GM21367 (cell line): Measurements from ENCODE around the gene DYRK1A.
"Not testable (repeated sequence)": the region's sequence is repeated elsewhere in the genome, so short reads cannot be mapped to it uniquely, and the experiment has no call there.

Experiments used
- ATAC-seq: cut with Tn5 transposase; IDR thresholded peaks from one replicate; pipeline ENCODE4 v1.9.1; 2021; ENCODE audit not compliant: unreplicated experiment

DYRK1A gene

DNA sequence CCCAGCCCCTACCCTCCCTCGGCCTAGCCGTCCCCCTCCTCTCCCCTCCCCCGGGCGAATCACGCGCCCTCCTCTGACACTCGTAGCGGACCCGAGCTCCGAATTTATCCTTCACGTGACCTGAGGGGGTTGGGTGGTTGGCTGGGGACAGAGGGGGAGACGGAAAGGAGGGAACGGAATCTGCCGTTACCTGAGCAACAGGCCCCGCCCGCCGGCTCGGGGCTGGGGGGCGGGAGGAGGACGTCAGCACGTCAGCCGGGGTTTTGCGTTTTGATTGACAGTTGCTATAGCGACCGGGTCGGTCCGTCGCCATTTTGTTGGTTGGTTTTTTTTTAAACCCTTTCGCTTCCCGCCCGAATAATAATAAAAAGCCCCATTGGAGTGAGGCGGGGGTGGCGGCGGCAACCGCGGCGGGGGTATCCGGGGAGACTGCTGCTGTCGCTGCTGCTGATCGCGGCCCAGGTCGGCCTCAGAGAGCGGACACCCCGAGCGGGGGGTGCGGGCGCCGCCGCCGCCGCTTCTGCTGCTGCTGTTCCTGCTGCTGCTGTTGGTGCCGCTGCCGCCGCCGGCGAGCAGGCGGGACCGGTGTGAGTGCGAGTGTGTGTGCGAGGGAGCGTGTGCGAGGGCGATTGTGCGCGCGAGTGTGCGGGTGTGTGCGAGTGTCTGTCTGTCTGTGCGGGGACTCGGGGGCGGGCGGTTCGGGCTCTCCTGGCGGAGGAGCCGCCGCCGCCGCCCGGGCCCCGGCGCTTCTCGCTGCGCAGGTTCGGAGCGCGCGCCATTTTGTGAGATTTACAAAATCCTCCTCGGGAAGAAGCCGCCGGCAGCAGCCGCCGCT lies at the start of gene DYRK1A:
Gene DYRK1A (plus strand): TSS at position 292 of the 835 bp plus-strand sequence. CDS start 53,602 bp downstream, outside the sequence.
- ATAC-seq, result peak; percentile 57

- no peak for ATAC-seq
Measured at GRCh38 chr21:37319551-37319950, 47.0 kb upstream of the DYRK1A start.

GRCh38 chr21:37322084-37322483 lies 44.5 kb upstream of the DYRK1A start:
- no peak for ATAC-seq

- no peak for ATAC-seq
Measured at GRCh38 chr21:37324558-37324957, 42.0 kb upstream of the DYRK1A start.

- ATAC-seq, result not testable (repeated sequence)
Measured at GRCh38 chr21:37328147-37328546, 38.4 kb upstream of the DYRK1A start.

- no peak for ATAC-seq
Measured at GRCh38 chr21:37331411-37331810, 35.2 kb upstream of the DYRK1A start.

- ATAC-seq, result no peak
Measured at GRCh38 chr21:37335053-37335452, 31.5 kb upstream of the DYRK1A start.

- no peak for ATAC-seq
Measured at GRCh38 chr21:37337179-37337578, 29.4 kb upstream of the DYRK1A start.

DNA sequence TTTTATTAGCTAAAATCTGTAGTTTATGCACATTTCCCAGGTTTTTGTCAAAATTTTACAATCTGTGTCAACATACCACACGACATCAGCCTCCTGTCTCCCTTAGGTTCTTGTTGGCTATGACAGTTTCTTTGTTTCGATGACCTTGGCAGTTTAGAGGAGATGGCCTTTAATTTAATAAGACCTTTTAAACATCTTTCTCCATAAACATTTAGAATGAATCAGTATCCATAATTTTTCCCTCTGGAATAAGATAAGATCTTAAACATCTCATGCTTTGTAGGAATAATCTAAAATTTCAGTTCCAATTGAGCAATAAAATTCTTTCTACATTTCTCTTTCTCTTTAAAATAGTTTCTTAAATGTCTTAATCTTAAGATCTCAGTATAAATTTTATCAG lies 28.7 kb upstream of the DYRK1A start:
- no peak for ATAC-seq

- no peak for ATAC-seq
Measured at GRCh38 chr21:37338671-37339551, 27.7 kb upstream of the DYRK1A start.

DNA sequence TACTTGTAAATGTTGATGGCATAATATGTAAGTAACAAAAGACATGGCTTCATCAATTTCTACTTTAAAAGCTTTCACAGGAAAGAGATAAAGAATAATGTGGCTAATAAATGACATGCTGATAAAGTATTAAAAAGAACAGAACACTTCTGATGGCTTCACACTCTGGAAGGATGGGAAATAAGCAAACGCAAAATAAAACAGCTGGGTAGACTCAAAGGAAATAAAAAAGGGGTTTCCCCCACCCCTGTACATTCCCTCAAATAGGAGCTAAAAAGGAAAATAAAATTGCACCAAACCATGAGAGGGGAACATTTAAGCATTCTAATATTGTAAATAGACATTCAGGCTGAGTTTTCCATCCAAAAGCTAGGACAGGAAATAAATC lies 27.0 kb upstream of the DYRK1A start:
- no peak for ATAC-seq

GRCh38 chr21:37341254-37341960 lies 25.2 kb upstream of the DYRK1A start:
- no peak for ATAC-seq

DNA sequence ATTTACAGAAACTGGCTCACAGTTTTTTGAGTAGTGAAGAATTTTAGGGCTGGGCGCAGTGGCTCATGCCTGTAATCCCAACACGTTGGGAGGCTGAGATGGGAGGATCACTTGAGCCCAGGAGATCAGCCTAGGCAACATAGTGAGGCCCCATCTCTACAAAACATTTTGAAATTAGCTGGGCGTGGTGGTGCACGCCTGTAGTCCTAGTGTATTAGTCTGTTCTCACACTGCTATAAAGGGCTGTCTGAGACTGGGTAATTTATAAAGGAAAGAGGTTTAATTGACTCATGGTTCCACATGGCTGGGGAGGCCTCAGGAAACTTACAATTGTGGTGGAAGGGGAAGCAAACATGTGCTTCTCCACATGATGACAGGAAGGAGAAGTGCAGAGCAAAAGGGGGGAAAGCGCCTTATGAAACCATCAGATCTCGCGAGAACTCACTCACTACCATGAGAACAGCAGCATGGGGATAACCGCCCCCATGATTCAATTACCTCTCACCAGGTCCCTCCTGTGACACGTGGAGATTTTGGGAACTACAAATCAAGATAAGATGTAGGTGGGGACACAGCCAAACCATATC lies 24.4 kb upstream of the DYRK1A start:
- no peak for ATAC-seq

GRCh38 chr21:37346841-37347430 lies 19.6 kb upstream of the DYRK1A start:
- ATAC-seq, result no peak

DNA sequence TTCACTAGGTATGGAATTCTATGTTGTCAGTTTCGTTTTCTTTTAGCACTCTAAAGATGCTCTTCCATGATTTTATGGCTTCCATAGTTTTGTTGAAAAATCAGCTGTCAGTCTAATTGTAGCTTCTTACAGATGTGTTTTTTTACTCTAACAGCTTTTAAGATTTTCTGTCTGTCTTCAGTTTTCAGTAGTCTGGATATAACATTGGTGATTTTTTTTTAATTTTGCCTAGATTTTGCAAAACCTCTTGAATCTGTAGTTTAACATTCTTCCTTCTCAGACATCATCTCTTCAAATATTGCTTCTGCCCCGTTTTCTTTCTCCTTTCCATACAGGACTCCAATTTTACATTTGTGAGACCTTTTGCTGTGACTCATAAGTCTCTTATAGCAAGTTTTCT lies 17.9 kb upstream of the DYRK1A start:
- no peak for ATAC-seq

DNA sequence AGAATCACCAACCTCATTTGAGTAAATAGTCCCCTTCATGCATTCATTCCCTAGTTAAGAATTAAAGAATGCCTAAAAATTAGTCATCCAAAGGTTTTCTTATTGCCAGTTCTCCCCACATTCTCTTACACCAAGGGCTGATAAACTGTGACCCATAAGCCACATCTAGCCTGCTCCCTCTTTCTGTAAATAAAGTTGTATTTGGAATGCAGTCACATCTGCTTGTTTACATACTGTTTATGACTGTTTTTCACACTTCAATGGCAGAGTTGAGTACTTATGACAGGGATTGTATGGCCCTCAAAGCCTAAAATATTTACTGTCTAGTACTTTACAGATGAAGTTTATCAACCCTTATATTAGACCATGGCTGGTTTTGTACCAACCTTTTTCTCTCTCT lies 16.1 kb upstream of the DYRK1A start:
- no peak for ATAC-seq

DNA sequence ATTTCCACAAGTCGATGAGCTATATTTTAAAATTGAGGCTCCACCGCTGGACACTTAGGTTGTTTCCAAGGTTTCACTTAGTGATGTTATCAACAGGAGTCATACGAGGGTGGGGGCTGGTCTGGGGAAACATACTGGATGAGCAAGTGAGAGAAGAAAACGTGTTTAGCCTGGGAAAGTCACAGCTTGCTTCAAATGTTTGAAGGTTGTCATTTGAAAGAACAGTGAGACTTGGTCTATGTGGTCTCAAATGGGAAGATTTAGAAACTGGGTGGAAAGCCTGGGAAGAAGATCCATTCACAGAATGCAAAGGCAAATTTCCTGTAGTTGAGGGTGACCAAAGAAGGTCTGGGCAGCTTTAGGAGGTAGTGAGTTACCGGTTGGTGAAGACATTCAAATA lies 9.9 kb upstream of the DYRK1A start:
- ATAC-seq, result no peak

GRCh38 chr21:37357691-37358090 lies 8.9 kb upstream of the DYRK1A start:
- ATAC-seq, result no peak

DNA sequence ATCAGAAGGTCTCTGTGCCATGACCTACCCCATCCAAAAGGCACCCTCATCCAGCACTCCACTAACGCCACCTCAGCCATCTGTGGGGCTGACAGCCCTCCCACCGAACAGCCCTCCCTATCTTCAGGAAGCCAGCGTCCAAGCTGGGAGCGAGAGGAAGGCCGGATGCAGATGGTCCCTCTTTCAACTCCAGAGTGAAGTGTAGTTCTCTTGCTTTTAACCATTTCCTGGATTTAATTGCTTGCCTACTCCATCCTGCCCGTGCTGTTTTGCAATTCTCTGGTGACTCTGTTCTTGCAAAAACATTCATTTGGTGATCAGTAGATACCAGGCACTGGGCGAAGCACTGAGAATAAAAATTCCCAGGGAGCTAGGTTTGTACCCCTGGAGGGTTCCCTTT lies 8.2 kb upstream of the DYRK1A start:
- ATAC-seq, result no peak

DNA sequence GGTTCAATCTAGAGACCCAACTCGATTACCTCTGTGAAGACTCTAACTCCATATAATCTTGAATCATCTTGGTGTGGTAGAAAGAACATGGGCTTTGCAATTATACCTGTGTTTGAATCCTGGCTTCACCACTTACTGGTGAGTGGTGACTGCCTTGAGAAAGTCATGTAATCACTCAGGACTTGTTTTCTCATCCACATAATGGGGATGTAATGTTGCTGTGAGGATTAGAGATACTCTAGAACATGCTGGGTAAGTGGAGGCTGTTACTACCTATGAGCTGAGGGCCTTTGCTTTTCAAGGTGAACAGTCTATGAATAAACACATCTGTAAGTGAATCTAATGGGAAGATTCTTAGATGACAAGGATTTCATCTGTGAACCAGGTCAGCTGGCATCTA lies 2.6 kb upstream of the DYRK1A start:
- ATAC-seq, result no peak

DNA sequence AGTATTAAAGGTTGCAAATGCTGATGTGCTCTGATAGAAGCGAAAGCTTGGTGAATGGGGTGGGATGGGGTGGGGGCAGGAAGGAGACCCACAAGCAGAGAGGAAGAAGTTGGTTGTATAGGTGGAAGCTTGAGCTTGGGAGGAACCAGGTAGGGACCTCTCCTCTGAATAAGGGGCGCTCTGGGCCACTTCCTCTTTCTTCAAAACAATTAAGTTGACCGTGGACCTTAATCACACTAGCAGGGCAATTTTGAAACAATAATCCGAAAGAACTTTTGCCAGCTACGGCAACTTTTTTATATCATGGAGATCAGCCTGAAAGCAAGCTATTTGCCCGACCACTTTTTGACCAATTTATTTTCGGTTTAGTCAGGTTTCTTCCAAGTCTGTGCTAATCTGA lies 1.9 kb upstream of the DYRK1A start:
- no peak for ATAC-seq
